GM18868 (cell line): Measurements from ENCODE around the gene TCF7L1.

Experiments
- ATAC-seq: cut with Tn5 transposase; IDR thresholded peaks from one replicate; pipeline ENCODE4 v1.9.1; 2021; ENCODE audit warnings: mild to moderate bottlenecking, moderate library complexity; ENCODE audit not compliant: unreplicated experiment

Gene TCF7L1

GRCh38 chr2:85273738-85274731 lies 140.8 kb downstream of the TCF7L1 start:
- no peak for ATAC-seq

DNA sequence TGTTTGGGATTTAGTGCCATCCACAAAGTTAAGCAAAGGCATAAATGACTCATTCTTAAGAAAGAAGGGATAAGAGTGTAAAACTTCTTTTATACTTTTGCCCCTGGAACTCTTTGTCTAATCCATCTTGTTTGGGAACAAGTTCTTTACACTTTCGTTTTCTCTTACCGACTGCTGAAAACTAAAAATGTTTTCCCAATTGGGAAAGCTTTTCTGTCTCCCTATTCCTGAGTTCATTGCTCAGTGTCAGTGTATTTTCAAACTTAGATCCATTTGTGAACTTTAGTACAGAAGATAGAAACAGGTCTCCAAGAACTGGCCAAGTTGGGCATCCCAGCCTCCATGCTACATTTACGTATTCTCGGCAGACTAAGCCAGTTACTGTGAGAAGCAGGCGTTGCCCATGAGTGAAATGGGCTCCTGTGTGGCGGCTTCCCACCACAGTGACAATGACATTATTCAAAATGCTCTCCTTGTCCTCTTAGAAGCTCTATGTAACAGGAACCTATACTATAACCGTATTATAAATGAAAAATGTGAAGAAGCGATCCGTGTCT lies 142.9 kb downstream of the TCF7L1 start:
- no peak for ATAC-seq

DNA sequence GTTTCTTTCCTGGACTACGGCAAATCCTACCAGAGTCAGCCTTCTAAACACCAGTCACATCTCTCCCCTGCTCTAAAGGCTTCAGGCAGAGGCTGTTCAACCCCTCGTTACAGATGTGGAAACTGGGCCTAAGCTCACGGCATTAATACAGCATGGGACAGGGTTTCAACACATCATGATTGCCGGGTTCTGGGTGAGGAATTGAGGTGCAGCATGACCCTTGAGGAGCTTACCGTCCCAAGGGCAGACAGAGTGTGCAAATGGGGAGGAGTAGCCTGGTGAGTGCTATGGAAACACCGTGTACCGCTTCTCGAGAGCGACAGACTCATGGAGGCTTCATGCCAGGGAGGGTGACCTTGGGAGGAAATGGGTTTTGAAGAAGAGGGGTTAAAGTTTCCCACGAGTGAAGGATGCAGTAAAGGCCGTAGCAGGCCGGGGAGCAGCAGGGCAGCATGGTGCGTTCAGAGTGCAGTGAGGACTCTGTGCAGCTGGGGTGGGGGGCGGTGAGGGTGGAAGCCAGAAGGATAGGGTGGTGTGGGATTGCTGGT lies 143.5 kb downstream of the TCF7L1 start:
- no peak for ATAC-seq

DNA sequence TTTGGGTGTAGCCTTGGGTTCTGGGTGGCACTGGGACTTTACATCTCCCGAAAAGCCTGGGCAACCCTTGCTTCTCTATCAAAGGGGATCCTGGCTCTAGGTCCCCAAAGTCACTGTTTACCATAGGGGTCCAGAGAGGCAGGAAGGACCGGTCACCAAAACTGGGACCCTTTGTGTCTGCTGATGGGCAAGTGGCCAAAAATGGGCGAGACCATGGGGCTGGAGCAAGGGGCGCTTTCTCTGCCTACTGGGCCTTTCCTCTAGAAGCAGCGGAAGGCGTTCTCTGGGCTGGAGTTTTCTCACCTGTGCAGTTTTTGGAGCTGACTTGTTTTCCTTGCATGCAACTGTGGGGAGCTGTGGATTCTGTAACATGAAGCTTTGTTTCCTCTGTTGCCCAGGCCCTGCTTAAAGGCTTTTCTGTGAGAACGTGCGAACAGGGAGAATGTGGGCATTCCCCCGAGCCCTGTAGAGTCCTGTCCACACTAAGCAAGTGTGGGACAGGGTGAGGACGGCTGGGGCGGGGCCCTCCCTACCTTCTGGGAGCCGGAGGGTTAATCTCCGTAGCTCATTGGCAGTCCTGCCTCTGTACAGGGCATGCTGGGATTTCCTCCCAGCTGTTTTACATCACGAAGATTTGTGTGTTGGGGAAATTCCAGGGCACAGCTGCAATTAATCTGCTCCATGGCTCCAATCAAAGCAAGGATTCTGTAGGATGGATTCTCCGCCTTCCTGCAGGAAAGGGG lies 144.4 kb downstream of the TCF7L1 start:
- no peak for ATAC-seq

DNA sequence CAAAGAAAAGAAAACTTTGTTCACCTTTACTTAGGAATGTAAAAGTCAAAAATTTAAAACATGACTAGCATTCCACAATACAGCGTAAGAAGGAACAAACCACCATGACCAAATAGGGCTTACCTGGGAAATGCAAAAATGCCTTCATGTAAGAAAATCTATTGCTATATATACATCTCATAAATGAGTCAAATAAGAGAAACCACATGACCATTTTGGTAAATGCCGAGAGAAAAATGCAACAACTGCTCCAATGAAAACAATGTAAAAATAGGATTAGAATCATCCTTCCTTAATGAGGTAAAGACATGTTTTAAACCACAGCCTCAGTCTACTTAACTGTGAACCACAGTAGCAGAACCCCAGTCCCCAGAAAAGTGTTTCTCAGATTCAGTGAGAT lies 145.2 kb downstream of the TCF7L1 start:
- ATAC-seq: no peak

DNA sequence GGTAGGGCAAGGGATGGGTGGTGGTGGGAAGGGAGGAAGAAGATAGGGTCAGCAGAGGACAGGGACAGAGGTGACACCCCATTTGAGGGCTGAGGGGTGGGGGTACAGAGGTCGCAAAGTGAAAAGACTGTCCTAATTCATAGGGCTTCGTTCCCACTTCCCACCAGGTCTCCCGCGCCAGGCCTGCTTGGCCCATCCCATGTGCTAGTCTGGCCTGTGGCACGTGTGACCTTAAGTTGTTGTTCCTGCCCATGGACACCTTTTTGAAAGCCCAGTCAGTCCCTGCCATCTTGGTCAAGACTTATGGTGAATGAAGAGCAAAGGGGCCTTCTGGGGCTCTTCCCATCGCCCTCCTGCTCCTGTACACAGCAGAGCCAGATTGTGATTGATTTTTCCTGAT lies 148.4 kb downstream of the TCF7L1 start:
- no peak for ATAC-seq

DNA sequence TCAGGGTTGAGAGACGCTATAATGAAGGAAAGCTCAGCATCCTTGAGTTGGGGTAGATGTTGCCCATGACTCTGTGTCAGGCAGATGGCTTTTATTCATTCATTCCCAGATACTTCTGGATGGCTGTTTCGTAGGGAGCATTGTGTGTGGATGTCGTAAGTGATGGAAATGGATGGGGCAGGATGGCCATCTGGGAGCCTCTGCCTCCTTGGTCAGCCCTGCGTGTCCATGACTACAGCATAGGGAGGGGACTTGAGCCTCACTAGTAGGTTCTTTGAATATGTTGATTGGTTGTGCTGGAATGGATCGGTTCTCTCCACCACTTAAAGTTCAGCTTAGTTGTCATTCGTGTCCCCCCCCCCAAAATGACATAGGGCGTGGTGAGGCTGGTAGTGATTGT lies 149.7 kb downstream of the TCF7L1 start:
- ATAC-seq: no peak

- ATAC-seq: no peak
These were observed 150.4 kb downstream of the TCF7L1 start for GRCh38 chr2:85283641-85284040.

GRCh38 chr2:85286918-85287317 lies 153.7 kb downstream of the TCF7L1 start:
- ATAC-seq: no peak

DNA sequence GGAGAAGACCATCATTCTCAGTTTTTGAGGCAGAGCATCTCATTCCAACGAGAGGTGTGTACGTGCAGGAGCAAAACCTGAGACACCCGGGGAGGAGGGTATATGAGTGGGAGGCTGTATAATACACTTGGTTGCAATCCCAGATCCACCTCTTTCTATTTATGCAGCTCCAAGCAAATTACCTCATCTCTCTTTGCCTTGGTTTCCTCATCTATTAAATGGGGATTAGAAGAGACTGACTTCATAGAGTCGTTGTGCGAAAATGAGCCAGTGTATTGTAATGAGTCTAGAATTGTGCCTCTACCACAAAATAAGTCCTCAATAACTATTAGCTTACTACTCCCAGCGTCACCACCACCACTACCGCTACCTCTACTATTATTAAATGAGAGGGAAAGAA lies 154.5 kb downstream of the TCF7L1 start:
- no peak for ATAC-seq

DNA sequence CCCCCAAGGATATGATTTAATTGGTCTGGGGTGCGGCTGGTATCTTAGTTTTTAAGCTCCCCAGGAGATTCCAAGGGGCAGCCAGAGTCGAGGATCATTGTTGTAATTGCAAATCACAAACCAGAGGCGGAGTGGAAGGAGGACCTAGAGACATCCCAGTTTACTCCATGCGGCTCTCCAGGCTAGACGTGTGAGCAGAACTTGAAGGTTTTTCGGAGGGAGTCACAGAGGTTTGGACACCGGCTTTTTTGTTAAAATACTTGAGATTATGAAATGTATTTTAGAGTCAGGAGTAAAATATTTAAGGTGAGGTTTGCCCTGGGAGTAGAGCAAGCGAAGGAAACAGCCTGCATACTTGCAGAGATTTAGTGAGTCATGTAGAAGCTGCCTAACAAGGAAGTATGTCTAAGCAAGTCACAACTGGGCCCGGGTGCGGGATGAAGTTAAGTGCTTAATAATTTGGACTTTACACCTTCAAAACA lies 155.1 kb downstream of the TCF7L1 start:
- ATAC-seq: no peak

GRCh38 chr2:85291425-85292023 lies 158.3 kb downstream of the TCF7L1 start:
- peak; percentile 42 for ATAC-seq

DNA sequence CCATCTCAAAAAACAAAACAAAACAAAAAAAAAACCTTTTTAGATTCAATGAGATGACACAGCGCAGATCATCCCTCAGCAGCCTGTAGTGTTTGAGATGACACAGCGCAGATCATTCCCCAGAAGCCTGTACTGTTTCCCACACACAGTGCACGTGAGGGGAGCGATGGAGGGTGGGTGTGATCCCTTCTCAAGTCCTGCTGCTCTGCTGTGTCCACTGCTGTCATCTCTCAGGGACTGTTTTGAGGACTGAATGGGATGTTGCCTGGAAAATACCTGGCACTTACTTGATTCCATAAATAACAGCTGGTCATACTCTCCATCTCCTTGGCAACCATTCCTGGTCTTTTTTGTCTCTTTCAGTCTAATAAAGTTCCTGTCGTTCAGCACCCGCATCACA lies 168.9 kb downstream of the TCF7L1 start:
- ATAC-seq: no peak

DNA sequence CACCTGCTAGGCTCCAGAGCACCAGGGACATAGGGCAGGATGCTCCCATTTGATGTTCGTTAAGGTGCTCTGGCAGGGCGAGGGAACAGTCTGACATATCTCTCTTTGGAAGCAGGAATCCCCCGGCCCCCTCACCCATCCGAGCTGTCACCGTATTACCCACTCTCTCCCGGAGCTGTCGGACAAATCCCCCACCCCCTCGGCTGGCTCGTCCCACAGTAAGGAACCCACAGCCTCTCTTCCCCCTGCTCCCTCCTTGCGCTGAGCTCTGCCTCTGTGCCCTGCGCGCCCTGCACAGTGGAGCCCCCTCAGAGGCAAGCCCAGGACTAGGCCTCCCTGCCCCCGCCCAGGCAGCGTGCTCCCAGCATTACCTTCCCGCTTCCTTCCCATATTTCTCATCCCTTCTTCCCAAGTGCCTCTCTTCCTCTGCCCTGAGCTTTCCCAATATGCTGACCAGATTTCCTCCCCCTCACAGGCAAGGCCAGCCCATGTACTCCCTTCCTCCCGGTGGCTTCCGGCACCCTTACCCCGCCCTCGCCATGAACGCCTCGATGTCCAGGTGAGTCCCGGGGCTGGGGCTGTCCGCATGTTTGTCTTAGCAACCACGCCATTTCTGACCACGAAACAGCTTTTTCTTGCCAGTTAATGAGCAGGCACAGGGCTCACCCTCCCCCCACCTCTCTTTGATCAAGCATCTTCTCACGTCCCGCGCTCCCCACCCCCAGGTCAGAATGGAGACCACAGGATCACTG lies 170.8 kb downstream of the TCF7L1 start:
- no peak for ATAC-seq

DNA sequence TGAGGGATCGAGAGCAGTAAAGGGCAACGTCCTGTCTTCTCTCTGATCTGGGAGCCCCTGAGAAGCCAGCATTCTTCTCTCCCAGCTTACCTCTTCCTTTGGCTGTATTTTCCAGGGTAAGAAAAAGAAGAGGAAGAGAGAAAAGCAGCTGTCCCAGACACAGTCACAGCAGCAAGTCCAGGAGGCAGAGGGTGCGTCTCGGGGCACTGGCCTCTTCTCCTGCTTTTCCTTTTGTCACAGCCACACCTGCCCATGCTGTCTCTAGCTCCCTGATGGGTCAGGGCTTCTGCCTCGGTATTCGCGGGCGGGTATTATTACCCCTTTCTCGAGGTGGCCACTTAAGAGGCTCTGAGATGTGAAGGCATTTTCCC lies 174.3 kb downstream of the TCF7L1 start:
- ATAC-seq: no peak

- no peak for ATAC-seq
These were observed 175.0 kb downstream of the TCF7L1 start for GRCh38 chr2:85308201-85308600.

DNA sequence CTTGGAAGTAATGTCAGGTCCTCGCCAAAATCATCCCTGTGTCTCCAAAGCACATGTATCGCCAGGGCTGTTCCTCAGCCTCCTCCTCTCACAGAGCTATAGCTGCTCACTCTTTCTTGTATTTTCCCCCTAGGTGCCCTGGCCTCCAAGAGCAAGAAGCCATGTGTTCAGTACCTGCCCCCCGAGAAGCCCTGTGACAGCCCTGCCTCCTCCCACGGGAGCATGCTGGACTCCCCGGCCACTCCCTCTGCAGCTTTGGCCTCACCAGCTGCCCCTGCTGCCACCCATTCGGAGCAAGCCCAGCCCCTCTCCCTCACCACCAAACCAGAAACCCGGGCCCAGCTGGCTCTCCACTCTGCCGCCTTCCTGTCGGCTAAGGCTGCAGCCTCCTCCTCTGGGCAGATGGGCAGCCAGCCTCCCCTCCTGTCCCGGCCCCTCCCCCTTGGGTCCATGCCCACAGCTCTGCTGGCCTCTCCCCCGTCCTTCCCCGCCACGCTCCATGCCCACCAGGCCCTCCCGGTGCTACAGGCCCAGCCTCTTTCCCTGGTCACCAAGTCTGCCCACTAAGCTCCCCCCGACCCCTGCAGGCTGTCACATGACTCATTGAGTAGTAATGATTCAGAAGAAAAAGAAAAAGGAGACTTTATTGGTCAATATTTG lies 175.8 kb downstream of the TCF7L1 start:
- ATAC-seq: no peak

- ATAC-seq: no peak
These were observed 176.6 kb downstream of the TCF7L1 start for GRCh38 chr2:85309699-85310321.

- no peak for ATAC-seq
These were observed 177.1 kb downstream of the TCF7L1 start for GRCh38 chr2:85310330-85310729.
